GM12878 (cell line): ENCODE data around the gene RPS6KC1. TPM values are rescaled to one million over a fixed set of nuclear protein-coding genes. Genes with fewer than 3 reads are reported as not detected.

ENCODE experiments used
- ATAC-seq: fragments of 200-7000 bp; cut with Tn5 transposase; 3 replicates; pipeline ENCODE4 v1.9.1; 2020; ENCODE audit warnings: mild to moderate bottlenecking, moderate library complexity
- BruUV-seq: library from RNA; stranded (reverse); fragments of 400-500 nt; replicated peaks from 2 replicates; lab custom pipeline; 2021; lab: Mats Ljungman, UMichigan
- CTCF ChIA-PET: fragments of 300-600 bp; sonication (Branson Sonifier 250); formaldehyde crosslinking; extraction: SDS; loops from one replicate; lab custom pipeline; 2021; ENCODE audit warnings: inconsistent platforms; lab: Yijun Ruan, JAX
- POLR2A ChIA-PET: fragments of 350-600 bp; formaldehyde crosslinking; extraction: SDS; loops from one replicate; lab custom pipeline; 2021; ENCODE audit warnings: inconsistent platforms; lab: Charles Lee
- RAD21 ChIA-PET: fragments of 300-600 bp; sonication (Branson Sonifier 250); formaldehyde crosslinking; loops from one replicate; lab custom pipeline; 2023; ENCODE audit warnings: antibody characterized with exemption; ENCODE audit not compliant: unreplicated experiment; lab: Charles Lee
- SMC1A ChIA-PET: fragments of 300-600 bp; sonication (Branson Sonifier 250); formaldehyde crosslinking; loops from one replicate; lab custom pipeline; 2023; ENCODE audit not compliant: unreplicated experiment, uncharacterized antibody; lab: Charles Lee
- DNase-seq: peaks from one replicate; pipeline ENCODE4 v3.0.0-alpha.2; 2011; ENCODE audit warnings: low read depth, low spot score
- FAIRE-seq: peaks from 3 replicates; lab custom pipeline; 2011; peaks lifted over from hg19 to GRCh38; lab: Jason Lieb, UNC
- H2AFZ ChIP-seq: 2 replicates; pipeline ENCODE4 v1.6.0; 2011; ENCODE audit warnings: low read depth, low read length, control low read depth; ENCODE audit not compliant: control insufficient read depth
- H3K27ac ChIP-seq: 2 replicates; pipeline ENCODE4 v1.5.1; 2011; ENCODE audit warnings: control low read depth; ENCODE audit not compliant: control insufficient read depth, insufficient read depth
- H3K27me3 ChIP-seq, 2 experiments: replicated peaks in 1 of 2; 2 replicates each; pipeline versions ENCODE4 v1.6.0 to v1.6.1; 2011; ENCODE audit warnings: low read length in 1 of 2; ENCODE audit not compliant: control insufficient read depth in 2 of 2, insufficient read depth in 2 of 2
- H3K36me3 ChIP-seq, 2 experiments: 2 replicates each; pipeline ENCODE4 v1.5.1; 2011; ENCODE audit warnings: low read length in 1 of 2; ENCODE audit not compliant: control insufficient read depth in 2 of 2, insufficient read depth in 2 of 2
- H3K4me1 ChIP-seq: 2 replicates; pipeline ENCODE4 v1.6.1; 2011; ENCODE audit warnings: mild to moderate bottlenecking, low read length, moderate library complexity, mixed read lengths; ENCODE audit not compliant: control insufficient read depth, insufficient read depth
- H3K4me2 ChIP-seq: 2 replicates; pipeline ENCODE4 v1.6.0; 2011; ENCODE audit warnings: control low read depth; ENCODE audit not compliant: control insufficient read depth, insufficient read depth
- H3K4me3 ChIP-seq: fragments of 200-600 bp; sonication (generic); 2 replicates; pipeline ENCODE4 v1.5.1; 2016
- H3K79me2 ChIP-seq: 2 replicates; pipeline ENCODE4 v1.6.0; 2011; ENCODE audit warnings: low read length; ENCODE audit not compliant: control insufficient read depth, insufficient read depth
- H3K9ac ChIP-seq: 2 replicates; pipeline ENCODE4 v1.8.0; 2011; ENCODE audit warnings: low read length, control low read depth, mixed read lengths; ENCODE audit not compliant: control insufficient read depth, insufficient read depth
- H3K9me3 ChIP-seq: replicated peaks from 3 replicates; pipeline ENCODE4 v1.5.1; 2011; ENCODE audit warnings: mild to moderate bottlenecking, low read length; ENCODE audit not compliant: control insufficient read depth, insufficient read depth
- H4K20me1 ChIP-seq: 2 replicates; pipeline ENCODE4 v1.6.0; 2011; ENCODE audit not compliant: control insufficient read depth, insufficient read depth
- ATF2 ChIP-seq: IDR thresholded peaks from 2 replicates; pipeline ENCODE4 v1.6.1; 2012; ENCODE audit warnings: low read length, inconsistent platforms
- CBX3 ChIP-seq: fragments of 200-600 bp; sonication (generic); IDR thresholded peaks from 2 replicates; pipeline ENCODE4 v1.6.1; 2016; ENCODE audit warnings: low read depth, borderline replicate concordance
- CEBPB ChIP-seq, 2 experiments: fragments of 150-350 bp in 1 of 2; IDR thresholded peaks; 2 replicates each; pipeline ENCODE4 v1.6.1; 2012 to 2014; ENCODE audit warnings: low read depth in 2 of 2, low read length in 2 of 2, borderline replicate concordance in 1 of 2, inconsistent platforms in 1 of 2
- CHD1 ChIP-seq: IDR thresholded peaks from 2 replicates; pipeline ENCODE4 v1.6.1; 2012; ENCODE audit warnings: low read depth, low read length, improper control_type of control experiment
- IKZF2 ChIP-seq, 2 experiments: fragments of 450-650 bp; IDR thresholded peaks; 2 replicates each; pipeline ENCODE4 v1.6.1; 2017; ENCODE audit warnings: mild to moderate bottlenecking in 2 of 2, moderate library complexity in 2 of 2
- KAT2A ChIP-seq: conservative IDR thresholded peaks from 2 replicates; pipeline ENCODE4 v1.6.1; 2011; ENCODE audit warnings: low read depth, low read length; ENCODE audit not compliant: control insufficient read depth
- LARP7 ChIP-seq: fragments of 450-650 bp; IDR thresholded peaks from 2 replicates; pipeline ENCODE4 v1.6.1; 2017; ENCODE audit warnings: mild to moderate bottlenecking
- NFIC ChIP-seq: IDR thresholded peaks from 2 replicates; pipeline ENCODE4 v1.6.1; 2012; ENCODE audit warnings: low read depth, mild to moderate bottlenecking, inconsistent platforms, low read length, moderate library complexity
- SIX5 ChIP-seq: IDR thresholded peaks from 2 replicates; pipeline ENCODE4 v1.6.1; 2011; ENCODE audit warnings: mild to moderate bottlenecking, low read depth, low read length, moderate library complexity; ENCODE audit not compliant: severe bottlenecking
- TCF7 ChIP-seq: IDR thresholded peaks from 2 replicates; pipeline ENCODE4 v1.6.1; 2014; ENCODE audit warnings: antibody characterized with exemption, borderline replicate concordance
- USF1 ChIP-seq: IDR thresholded peaks from 2 replicates; pipeline ENCODE4 v1.6.1; 2011; ENCODE audit warnings: borderline replicate concordance, low read depth, mild to moderate bottlenecking, moderate library complexity, mixed read lengths, low read length; ENCODE audit not compliant: insufficient read depth; ENCODE audit errors: extremely low read length
- YY1 ChIP-seq: IDR thresholded peaks from 2 replicates; pipeline ENCODE4 v1.6.1; 2011; ENCODE audit warnings: low read depth, mild to moderate bottlenecking, low read length
- ZNF207 ChIP-seq: fragments of 450-650 bp; IDR thresholded peaks from 2 replicates; pipeline ENCODE4 v1.6.1; 2014; ENCODE audit warnings: antibody characterized with exemption, mild to moderate bottlenecking, borderline replicate concordance
- WGBS: methylation state at CpG from one replicate; pipeline ENCODE4 v1.1.6; 2016; ENCODE audit warnings: low lambda C conversion rate; ENCODE audit not compliant: insufficient replicate concordance, insufficient coverage; ENCODE audit errors: missing lambda C conversion rate; 5-methylcytosine and 5-hydroxymethylcytosine counted together
- in situ Hi-C: fragments of 300-500 bp; cut with MboI; formaldehyde crosslinking; loops from 9 replicates; pipeline ENCODE4 v1.14.3; 2018; ENCODE audit warnings: mixed read lengths
- intact Hi-C: fragments of 100-400 bp; cut with micrococcal nuclease; formaldehyde crosslinking; loops from one replicate; pipeline ENCODE4 v1.14.2; 2022; ENCODE audit not compliant: unreplicated experiment
- polyA plus RNA-seq, 11 experiments: library from polyadenylated mRNA; depleted of rRNA in 4 of 11; unstranded in 6 of 11; stranded (reverse) in 5 of 11; fragments of >200 nt; fragmentation: Nextera tagmentation in 4 of 11; fragmentation: Illumina TruSeq in 1 of 11; extraction: Ambion mirVana in 4 of 11; extraction: Trizol in 1 of 11; gene quantifications; 1 replicate in 1 of 11; 2 replicates in 10 of 11; pipeline versions ENCODE4 v1.2.1 to v1.2.3, GENCODE V29; 2011 to 2016; ENCODE audit warnings: inconsistent platforms in 2 of 11, missing spikeins in 2 of 11, low read depth in 1 of 11
- total RNA-seq, 4 experiments: library from RNA; depleted of rRNA in 3 of 4; stranded (reverse); fragments of >200 nt in 3 of 4; fragmentation: Illumina TruSeq in 1 of 4; extraction: Trizol in 1 of 4; gene quantifications; 2 replicates each; pipeline versions ENCODE4 v1.2.1 to v1.2.3, GENCODE V29; 2013 to 2021
- TF ChIP-seq, protein P1 (sequence below): fragments of 450-650 bp; IDR thresholded peaks from 2 replicates; pipeline ENCODE4 v1.6.1; 2018; ENCODE audit warnings: mild to moderate bottlenecking, low read depth, moderate library complexity; ENCODE audit not compliant: partially characterized antibody
- TF ChIP-seq, protein P2 (sequence below): IDR thresholded peaks from 2 replicates; pipeline ENCODE4 v1.6.1; 2011; ENCODE audit warnings: mild to moderate bottlenecking, low read depth, low read length, moderate library complexity; ENCODE audit not compliant: insufficient replicate concordance

Gene RPS6KC1
- total and polyA plus RNA-seq, 10 of the 15 experiments (the other 5 are each of a cell fraction or from before 2014, with no cell fraction given) = 2.9 to 17.3 (median 12.2) TPM

GRCh38 chr1:213123536-213123935 is 72.5 kb downstream of the RPS6KC1 start (continued):
- TF ChIP-seq CEBPB (IDR thresholded peaks at IDR 0.05; ENCODE audit: borderline replicate concordance in 1 of 2, low read depth in 2 of 2, low read length in 2 of 2) = no peak
- TF ChIP-seq SIX5 = no peak
- TF ChIP-seq ZNF207 = no peak
- no peak for TF ChIP-seq CBX3
- TF ChIP-seq KAT2A = no peak
- no peak for TF ChIP-seq CHD1

- Histone ChIP-seq H3K27me3 (no peaks in the 10 kb centered on the region), H3K4me3 (no peak overlapping the region), H3K9me3 (no peaks in the 10 kb centered on the region), H3K4me1 (no peaks in the 10 kb centered on the region), H3K4me2 (no peak overlapping the region), H4K20me1 (no peaks in the 10 kb centered on the region), H2AFZ (no peak overlapping the region), H3K9ac (no peak overlapping the region), H3K27ac (no peak overlapping the region), H3K79me2 (no peaks in the 10 kb centered on the region), H3K36me3 (no peaks in the 10 kb centered on the region)
- CTCF ChIA-PET = interaction anchor here (1.2 to 3.0 kb wide), 5 partner anchors 9 to 998 kb away, joined by 4 to 18 read pairs (median 14); no protein-coding TSS in a partner anchor
- intact Hi-C loops = loop anchor here (5.0 kb wide), 1 partner anchor 248 kb away; no protein-coding TSS in a partner anchor
- SMC1A ChIA-PET = interaction anchor here (1.9 kb wide), 1 partner anchor 18 kb away, joined by 3 read pairs; no protein-coding TSS in a partner anchor
- RAD21 ChIA-PET = interaction anchor here (1.0 kb wide), 1 partner anchor 115 kb away, joined by 3 read pairs; no protein-coding TSS in a partner anchor
- no peak for ATAC-seq
- no peak for TF ChIP-seq USF1
- TF ChIP-seq YY1 = no peak
- TF ChIP-seq NFIC = no peak
- no peak for TF ChIP-seq TCF7
- no peak for TF ChIP-seq ATF2
- no peak for TF ChIP-seq IKZF2 (IDR thresholded peaks at IDR 0.05)
- TF ChIP-seq, protein P1, sequence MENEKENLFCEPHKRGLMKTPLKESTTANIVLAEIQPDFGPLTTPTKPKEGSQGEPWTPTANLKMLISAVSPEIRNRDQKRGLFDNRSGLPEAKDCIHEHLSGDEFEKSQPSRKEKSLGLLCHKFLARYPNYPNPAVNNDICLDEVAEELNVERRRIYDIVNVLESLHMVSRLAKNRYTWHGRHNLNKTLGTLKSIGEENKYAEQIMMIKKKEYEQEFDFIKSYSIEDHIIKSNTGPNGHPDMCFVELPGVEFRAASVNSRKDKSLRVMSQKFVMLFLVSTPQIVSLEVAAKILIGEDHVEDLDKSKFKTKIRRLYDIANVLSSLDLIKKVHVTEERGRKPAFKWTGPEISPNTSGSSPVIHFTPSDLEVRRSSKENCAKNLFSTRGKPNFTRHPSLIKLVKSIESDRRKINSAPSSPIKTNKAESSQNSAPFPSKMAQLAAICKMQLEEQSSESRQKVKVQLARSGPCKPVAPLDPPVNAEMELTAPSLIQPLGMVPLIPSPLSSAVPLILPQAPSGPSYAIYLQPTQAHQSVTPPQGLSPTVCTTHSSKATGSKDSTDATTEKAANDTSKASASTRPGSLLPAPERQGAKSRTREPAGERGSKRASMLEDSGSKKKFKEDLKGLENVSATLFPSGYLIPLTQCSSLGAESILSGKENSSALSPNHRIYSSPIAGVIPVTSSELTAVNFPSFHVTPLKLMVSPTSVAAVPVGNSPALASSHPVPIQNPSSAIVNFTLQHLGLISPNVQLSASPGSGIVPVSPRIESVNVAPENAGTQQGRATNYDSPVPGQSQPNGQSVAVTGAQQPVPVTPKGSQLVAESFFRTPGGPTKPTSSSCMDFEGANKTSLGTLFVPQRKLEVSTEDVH = no peak
- no peak for TF ChIP-seq LARP7
- no peak for TF ChIP-seq KAT2A
- TF ChIP-seq, protein P2, sequence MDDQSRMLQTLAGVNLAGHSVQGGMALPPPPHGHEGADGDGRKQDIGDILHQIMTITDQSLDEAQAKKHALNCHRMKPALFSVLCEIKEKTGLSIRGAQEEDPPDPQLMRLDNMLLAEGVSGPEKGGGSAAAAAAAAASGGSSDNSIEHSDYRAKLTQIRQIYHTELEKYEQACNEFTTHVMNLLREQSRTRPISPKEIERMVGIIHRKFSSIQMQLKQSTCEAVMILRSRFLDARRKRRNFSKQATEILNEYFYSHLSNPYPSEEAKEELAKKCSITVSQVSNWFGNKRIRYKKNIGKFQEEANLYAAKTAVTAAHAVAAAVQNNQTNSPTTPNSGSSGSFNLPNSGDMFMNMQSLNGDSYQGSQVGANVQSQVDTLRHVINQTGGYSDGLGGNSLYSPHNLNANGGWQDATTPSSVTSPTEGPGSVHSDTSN = no peak
- in situ Hi-C loops = loop anchor here (10.0 kb wide), 1 partner anchor 1000 kb away; no protein-coding TSS in a partner anchor
- POLR2A ChIA-PET = no interaction called here
- no peak for DNase-seq
- BruUV-seq = no TSS peak
- WGBS = 88% methylated on average over 5 of the region's 5 CpGs
- FAIRE-seq = no peak
Measured at GRCh38 chr1:213124590-213124989, 73.5 kb downstream of the RPS6KC1 start.
